Measurements from ENCODE around the gene CRHR1. TPM values are rescaled to one million over a fixed set of nuclear protein-coding genes. Genes with fewer than 3 reads are reported as not detected.

Gene CRHR1
- polyA plus RNA-seq, 3 donors: not detected

DNA sequence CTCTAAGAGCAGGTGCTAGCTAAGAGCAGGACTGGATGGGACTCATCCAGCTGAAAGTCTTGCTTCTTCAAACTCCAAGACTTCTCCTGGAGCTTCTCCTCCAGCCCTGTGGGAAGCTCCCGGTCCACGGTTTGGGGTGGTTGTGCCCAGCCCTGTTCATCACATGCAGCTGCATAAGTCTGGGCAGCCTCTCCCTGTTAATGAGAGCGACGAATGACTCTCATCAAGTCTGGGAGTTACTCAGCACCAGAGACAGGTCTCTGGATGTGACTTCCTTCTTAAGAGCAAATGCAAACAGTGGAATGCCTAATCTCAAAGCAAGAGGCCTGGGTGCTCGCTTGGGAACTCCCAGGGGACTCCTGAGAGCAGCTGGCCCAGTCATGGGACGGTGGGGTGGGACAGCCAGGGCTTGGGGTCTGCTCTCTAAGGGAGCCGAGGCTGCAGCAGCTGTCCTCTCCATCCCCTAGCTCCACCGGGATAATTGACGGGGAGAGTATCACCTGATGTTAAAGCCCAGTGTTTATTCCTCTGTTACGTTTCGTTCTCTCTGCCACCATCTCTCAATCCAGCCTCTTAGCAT lies 35.3 kb upstream of the CRHR1 start:
- WGBS (ENCODE audit: insufficient coverage): 81% methylated on average over 10 of the region's 11 CpGs
- H3K4me1 ChIP-seq (ENCODE audit: control insufficient read depth in 1 of 2, insufficient read depth in 2 of 2, low read length in 2 of 2): no peaks in the 10 kb centered on the region
- H3K27ac Mint-ChIP-seq: no peak overlapping the region
- H3K4me1 Mint-ChIP-seq: peaks cover 2% of the 10 kb centered on the region
- no peak overlapping the region for H3K27ac ChIP-seq (ENCODE audit: low read depth in 1 of 2, low read length in 2 of 2)
- H3K9me3 ChIP-seq (replicated peaks in 1 of 2; ENCODE audit: control insufficient read depth in 1 of 2, insufficient read depth in 1 of 2, low read length in 2 of 2): no peaks in the 10 kb centered on the region
- no peak overlapping the region for H3K4me2 ChIP-seq (replicated peaks; ENCODE audit: extremely low read depth, low read length, poor library complexity, severe bottlenecking)
- intact Hi-C loops (cut with micrococcal nuclease): no loop called here
- no peak for DNase-seq
- H4K20me1 ChIP-seq (ENCODE audit: insufficient read depth, low read length): no peaks in the 10 kb centered on the region
- no peaks in the 10 kb centered on the region for H3K27me3 ChIP-seq (ENCODE audit: control insufficient read depth in 2 of 2, insufficient read depth in 2 of 2, low read length in 2 of 2)
- no peaks in the 10 kb centered on the region for H3K36me3 Mint-ChIP-seq
- H3K9me3 Mint-ChIP-seq: peaks cover 0 to 6% (median 2%) of the 10 kb centered on the region in 7 donors
- no peaks in the 10 kb centered on the region for H3K79me2 ChIP-seq (ENCODE audit: insufficient read depth, low read length)
- H2AFZ ChIP-seq (ENCODE audit: insufficient read depth, low read depth, low read length, poor library complexity, severe bottlenecking): no peak overlapping the region
- no peak for TF ChIP-seq CTCF (IDR thresholded peaks at IDR 0.05)
- no peak overlapping the region for H3K4me3 ChIP-seq (replicated peaks in 1 of 3; ENCODE audit: low read depth in 2 of 3, low read length in 3 of 3)
- no peak overlapping the region for H3K4me3 Mint-ChIP-seq
- H3K27me3 Mint-ChIP-seq (ENCODE audit: low read depth in 3 of 3): peaks cover 4 to 10% (median 7%) of the 10 kb centered on the region in 3 donors
- no peak overlapping the region for H3K9ac ChIP-seq (ENCODE audit: insufficient read depth, low read length, poor library complexity, severe bottlenecking)
- no peaks in the 10 kb centered on the region for H3K36me3 ChIP-seq (replicated peaks in 1 of 2; ENCODE audit: control insufficient read depth in 1 of 2, insufficient read depth in 2 of 2, low read length in 2 of 2)

GRCh38 chr17:45749831-45750335 lies 34.2 kb upstream of the CRHR1 start:
- no peak for DNase-seq
- Histone ChIP-seq H3K9ac (ENCODE audit: insufficient read depth, low read length, poor library complexity, severe bottlenecking) (no peak overlapping the region), H3K27ac (ENCODE audit: low read depth in 1 of 2, low read length in 2 of 2) (no peak overlapping the region), H3K4me2 (replicated peaks; ENCODE audit: extremely low read depth, low read length, poor library complexity, severe bottlenecking) (no peak overlapping the region), H4K20me1 (ENCODE audit: insufficient read depth, low read length) (no peaks in the 10 kb centered on the region), H2AFZ (ENCODE audit: insufficient read depth, low read depth, low read length, poor library complexity, severe bottlenecking) (no peak overlapping the region), H3K27me3 (ENCODE audit: control insufficient read depth in 2 of 2, insufficient read depth in 2 of 2, low read length in 2 of 2) (no peaks in the 10 kb centered on the region), H3K9me3 (replicated peaks in 1 of 2; ENCODE audit: control insufficient read depth in 1 of 2, insufficient read depth in 1 of 2, low read length in 2 of 2) (no peaks in the 10 kb centered on the region), H3K4me1 (ENCODE audit: control insufficient read depth in 1 of 2, insufficient read depth in 2 of 2, low read length in 2 of 2) (no peaks in the 10 kb centered on the region), H3K4me3 (replicated peaks in 1 of 3; ENCODE audit: low read depth in 2 of 3, low read length in 3 of 3) (no peak overlapping the region), H3K36me3 (replicated peaks in 1 of 2; ENCODE audit: control insufficient read depth in 1 of 2, insufficient read depth in 2 of 2, low read length in 2 of 2) (no peaks in the 10 kb centered on the region), H3K79me2 (ENCODE audit: insufficient read depth, low read length) (no peaks in the 10 kb centered on the region)
- H3K27me3 Mint-ChIP-seq (ENCODE audit: low read depth in 3 of 3): peaks cover 4 to 16% (median 8%) of the 10 kb centered on the region in 3 donors
- no peaks in the 10 kb centered on the region for H3K36me3 Mint-ChIP-seq
- TF ChIP-seq CTCF (IDR thresholded peaks at IDR 0.05): no peak
- H3K27ac Mint-ChIP-seq: no peak overlapping the region
- intact Hi-C loops (cut with micrococcal nuclease): no loop called here
- peaks cover 0 to 1% (median 0%) of the 10 kb centered on the region in 7 donors for H3K9me3 Mint-ChIP-seq
- peaks cover under 1% of the 10 kb centered on the region for H3K4me1 Mint-ChIP-seq
- 91% methylated on average over 3 of the region's 4 CpGs for WGBS (ENCODE audit: insufficient coverage)
- no peak overlapping the region for H3K4me3 Mint-ChIP-seq

All from CD14-positive monocyte (primary cell).